GM21367 (cell line): ENCODE measurements around the gene FSTL1.
"Not testable (repeated sequence)": the region's sequence is repeated elsewhere in the genome, so short reads cannot be mapped to it uniquely, and the experiment has no call there.

Experiments used
- ATAC-seq: cut with Tn5 transposase; IDR thresholded peaks from one replicate; pipeline ENCODE4 v1.9.1; 2021; ENCODE audit not compliant: unreplicated experiment

Gene FSTL1

DNA sequence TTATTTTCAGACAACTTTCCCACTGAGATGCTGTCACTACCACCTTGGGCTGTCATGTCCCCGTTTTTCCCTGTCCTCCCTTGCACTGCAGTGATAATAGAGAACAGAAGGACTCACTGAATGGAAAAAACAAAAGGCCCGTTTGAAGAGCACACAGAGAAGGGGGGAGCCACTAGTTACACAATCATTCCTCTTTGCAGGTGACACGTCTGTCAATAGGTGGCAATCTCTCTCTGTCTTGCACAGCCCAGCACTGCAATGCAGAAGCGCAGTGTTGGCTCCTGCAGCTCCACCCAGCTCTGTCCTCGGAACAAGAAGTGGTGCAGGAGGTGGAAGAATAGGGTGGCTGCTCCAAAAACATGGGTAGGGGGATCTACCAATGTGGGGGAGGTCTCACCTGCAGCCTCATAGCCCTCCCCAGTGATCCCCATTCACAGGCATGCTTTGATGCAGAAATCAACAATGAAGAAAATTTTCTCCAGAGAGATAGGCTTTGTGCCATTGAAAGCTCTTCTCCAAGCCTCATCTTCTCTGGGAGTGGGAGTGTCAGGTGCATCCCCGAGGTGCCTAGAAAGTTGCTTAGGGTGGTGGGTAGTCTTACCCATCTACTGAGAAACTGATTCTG lies 31.8 kb downstream of the FSTL1 start:
- ATAC-seq = peak; percentile 58

DNA sequence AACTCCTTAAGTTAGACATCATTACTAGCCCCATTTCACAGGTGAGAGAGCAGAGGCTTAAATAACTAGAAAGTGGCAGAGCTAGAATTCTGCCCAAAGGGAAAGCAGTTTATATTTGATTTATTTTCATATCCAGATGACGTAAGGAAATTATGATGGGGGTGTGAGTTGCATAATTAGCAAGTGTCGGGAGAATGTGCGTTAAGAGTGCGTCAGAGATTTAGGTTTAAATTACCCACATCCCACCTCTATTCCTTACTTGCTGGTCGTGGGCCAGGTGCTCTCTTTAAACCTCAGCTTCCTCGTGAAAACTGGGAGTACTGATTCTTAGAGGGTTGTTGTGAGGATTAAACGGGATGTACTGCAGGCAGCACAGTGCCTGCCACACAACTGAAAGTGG lies 32.3 kb downstream of the FSTL1 start:
- no peak for ATAC-seq

- peak; percentile 99 for ATAC-seq
Observed at GRCh38 chr3:120417272-120417911, 33.4 kb downstream of the FSTL1 start.

DNA sequence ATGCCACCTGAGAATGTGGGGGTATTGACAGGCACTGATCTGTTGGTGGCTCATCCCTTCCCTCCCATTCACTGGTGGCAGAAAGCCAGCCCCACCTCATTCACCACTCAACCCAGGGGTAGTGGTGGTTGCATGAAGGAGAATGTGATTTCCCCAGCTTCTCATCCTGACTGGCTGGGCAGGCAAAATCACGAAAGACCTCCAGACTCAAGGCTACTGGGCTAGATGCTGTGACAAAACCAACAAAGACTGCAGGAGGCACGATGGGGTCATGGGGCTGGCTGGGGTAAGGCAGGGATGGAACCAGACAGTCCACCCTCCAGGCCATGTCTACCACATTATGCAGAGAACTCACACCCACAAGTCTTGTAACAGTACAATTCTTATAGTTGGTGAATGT lies 33.9 kb downstream of the FSTL1 start:
- peak; percentile 13 for ATAC-seq

- ATAC-seq = no peak
Observed at GRCh38 chr3:120415756-120416155, 35.0 kb downstream of the FSTL1 start.

DNA sequence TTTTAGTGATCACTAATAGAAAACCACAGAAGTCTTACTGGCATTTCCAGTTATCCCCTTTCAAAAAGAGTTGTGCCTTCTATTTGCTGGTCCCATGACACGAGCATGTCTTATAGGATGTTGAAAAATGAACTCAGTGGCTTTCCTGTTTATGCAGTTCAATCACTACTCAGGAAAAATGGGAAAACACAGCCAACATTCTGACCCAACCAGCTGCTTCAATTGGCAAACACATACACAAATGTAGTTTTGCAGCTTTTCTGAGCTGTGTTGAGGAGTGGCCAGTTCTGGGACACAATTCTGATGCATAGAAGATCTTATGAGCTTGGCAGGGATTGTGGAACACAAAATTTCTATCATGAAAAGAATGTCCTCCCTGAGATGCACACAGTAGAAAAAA lies 40.3 kb downstream of the FSTL1 start:
- no peak for ATAC-seq

GRCh38 chr3:120410116-120410515 lies 40.7 kb downstream of the FSTL1 start:
- no peak for ATAC-seq

- no peak for ATAC-seq
Observed at GRCh38 chr3:120407508-120408287, 43.1 kb downstream of the FSTL1 start.

DNA sequence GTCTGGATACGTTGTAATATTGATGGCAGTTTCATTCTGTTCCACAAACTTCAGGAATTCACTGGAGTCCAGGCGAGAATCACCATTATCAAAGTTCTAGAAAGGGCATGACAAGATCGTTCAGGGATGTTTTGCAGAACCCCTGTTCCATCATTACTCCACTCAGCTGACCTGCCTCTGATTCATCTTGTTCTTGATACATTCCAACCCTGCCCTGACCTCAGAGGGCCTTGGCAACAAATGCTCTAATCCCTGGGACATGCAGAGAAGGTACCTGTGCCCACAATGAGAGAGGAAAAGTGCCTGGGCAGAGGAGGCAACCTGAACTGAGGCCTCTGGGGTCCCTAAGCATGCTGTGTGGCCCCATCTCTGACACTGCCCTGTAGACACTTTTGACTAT lies 45.9 kb downstream of the FSTL1 start:
- ATAC-seq = no peak

DNA sequence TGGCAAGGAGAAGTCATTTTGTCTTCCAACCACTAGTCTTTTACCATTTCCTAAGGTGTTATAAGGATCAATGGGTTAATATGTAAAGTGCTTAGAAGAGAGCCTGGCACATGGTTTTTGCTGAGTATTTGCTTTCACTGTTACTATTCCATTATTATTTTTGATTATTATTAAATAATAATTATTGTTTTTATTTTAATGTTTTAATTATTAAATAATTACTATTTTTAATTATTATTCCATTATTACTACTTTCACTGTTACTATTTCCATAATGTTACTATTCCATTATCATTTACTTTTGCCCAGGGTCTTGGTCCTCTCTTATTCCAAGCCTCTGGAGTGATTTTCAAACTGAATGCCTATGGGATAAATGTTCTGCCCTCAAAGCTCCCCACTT lies 48.5 kb downstream of the FSTL1 start:
- ATAC-seq = no peak

GRCh38 chr3:120399372-120399771 lies 51.4 kb downstream of the FSTL1 start:
- ATAC-seq = peak; percentile 91

- ATAC-seq = no peak
Observed at GRCh38 chr3:120396469-120396868, 54.3 kb downstream of the FSTL1 start.

GRCh38 chr3:120394347-120394746 lies 56.4 kb downstream of the FSTL1 start:
- ATAC-seq = no peak

- ATAC-seq = no peak
Observed at GRCh38 chr3:120393761-120394160, 57.0 kb downstream of the FSTL1 start.

- no peak for ATAC-seq
Observed at GRCh38 chr3:120393243-120393642, 57.5 kb downstream of the FSTL1 start.

DNA sequence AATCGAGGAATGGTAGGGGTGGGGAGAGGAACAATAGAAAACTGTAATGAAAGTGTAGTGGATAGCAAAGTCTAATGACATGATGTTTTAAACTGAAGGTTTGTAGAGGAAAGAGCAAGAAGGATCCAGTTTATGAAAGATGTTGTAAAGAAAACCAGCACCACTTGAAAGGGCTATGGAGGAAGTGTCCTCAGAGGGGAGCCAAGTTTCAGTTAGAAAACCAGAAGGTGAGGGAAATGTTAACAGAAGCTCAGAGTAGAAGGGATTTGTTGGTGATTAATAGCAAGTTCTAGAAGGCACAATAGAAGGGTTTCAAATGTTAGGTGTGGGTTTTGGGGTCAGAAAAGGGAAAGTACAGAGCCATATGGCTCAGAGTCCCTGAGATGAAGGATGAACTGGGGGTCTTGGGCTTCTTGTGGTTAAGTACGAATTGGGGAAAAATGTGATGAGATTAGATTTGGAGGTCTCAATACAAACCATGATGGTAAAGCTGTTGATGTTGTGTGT lies 67.8 kb downstream of the FSTL1 start:
- ATAC-seq = no peak

DNA sequence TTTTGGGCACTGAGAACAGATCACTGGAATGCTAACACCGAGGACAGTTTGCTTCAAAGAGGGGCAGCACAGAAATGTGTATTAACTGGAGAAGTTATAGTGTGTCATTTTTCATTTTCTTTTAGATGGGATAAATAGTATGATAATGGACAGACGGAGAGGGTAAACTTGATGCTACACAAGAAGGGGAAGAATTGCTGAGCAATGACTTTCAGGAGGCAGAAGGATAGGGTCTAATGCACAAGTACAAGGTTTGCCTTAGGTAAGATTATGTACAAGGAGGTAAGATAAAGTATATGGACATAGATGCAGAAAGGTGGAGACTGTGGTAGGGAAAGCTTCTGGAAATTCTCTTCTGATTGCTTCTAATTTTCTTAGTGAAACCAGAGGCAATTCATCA lies 69.3 kb downstream of the FSTL1 start:
- ATAC-seq = no peak

DNA sequence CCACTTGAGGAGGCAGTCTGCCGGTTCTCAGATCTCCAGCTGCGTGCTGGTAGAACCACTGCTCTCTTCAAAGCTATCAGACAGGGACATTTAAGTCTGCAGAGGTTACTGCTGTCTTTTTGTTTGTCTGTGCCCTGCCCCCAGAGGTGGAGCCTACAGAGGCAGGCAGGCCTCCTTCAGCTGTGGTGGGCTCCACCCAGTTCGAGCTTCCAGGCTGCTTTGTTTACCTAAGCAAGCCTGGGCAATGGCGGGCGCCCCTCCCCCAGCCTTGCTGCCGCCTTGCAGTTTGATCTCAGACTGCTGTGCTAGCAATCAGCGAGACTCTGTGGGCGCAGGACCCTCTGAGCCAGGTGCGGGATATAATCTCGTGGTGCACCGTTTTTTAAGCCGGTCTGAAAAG lies 72.8 kb downstream of the FSTL1 start:
- not testable (repeated sequence) for ATAC-seq

DNA sequence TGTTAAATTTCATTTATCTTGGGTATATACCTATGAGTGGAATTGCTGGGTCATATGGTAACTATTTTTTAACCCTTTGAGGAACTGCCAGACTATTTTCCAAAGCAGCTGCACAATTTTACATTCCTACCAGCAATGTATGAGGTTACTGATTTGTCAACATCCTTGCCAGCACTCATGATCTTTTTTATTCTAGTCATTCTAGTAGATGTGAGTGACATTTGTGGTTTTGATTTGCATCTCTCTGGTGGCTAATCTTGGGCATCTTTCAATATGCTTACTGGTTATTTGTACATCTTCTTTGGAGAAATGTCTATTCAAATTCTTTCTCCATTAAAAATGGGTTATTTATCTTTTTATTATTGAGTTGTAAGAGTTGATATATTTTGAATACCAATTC lies 80.3 kb downstream of the FSTL1 start:
- peak; percentile 52 for ATAC-seq

- ATAC-seq = peak; percentile 78
Observed at GRCh38 chr3:120369037-120369467, 81.7 kb downstream of the FSTL1 start.

GRCh38 chr3:120368172-120368571 lies 82.6 kb downstream of the FSTL1 start:
- no peak for ATAC-seq

- ATAC-seq = no peak
Observed at GRCh38 chr3:120364821-120365220, 86.0 kb downstream of the FSTL1 start.
